Coronary artery (tissue), 2 donors: ENCODE measurements around the gene KRT6B.

ENCODE experiments used
- DNase-seq: peaks from one replicate; pipeline ENCODE4 v3.0.0-alpha.2; 2017; ENCODE audit warnings: low spot score
- H3K27ac ChIP-seq, 2 donors: fragments of 200-600 bp; sonication (generic); one replicate each; pipeline ENCODE4 v1.5.1; 2016 to 2019
- H3K4me3 ChIP-seq: fragments of 200-600 bp; sonication (generic); 2 replicates; pipeline ENCODE4 v1.5.1; 2016; ENCODE audit warnings: mild to moderate bottlenecking, moderate library complexity
- CTCF ChIP-seq: fragments of 200-600 bp; sonication (generic); IDR thresholded peaks from one replicate; pipeline ENCODE4 v1.5.1; 2019; ENCODE audit warnings: antibody characterized with exemption

The KRT6B gene

GRCh38 chr12:52440821-52441319 lies 11.1 kb downstream of the KRT6B start:
- no peak overlapping the region for H3K27ac ChIP-seq
- TF ChIP-seq CTCF, result no peak

GRCh38 chr12:52439845-52440244 lies 12.1 kb downstream of the KRT6B start:
- no peak for DNase-seq
- no peak for TF ChIP-seq CTCF
- Histone ChIP-seq H3K27ac (no peak overlapping the region), H3K4me3 (no peak overlapping the region)

More at GRCh38 chr12:52440821-52441319, 11.1 kb downstream of the KRT6B start:
- no peak overlapping the region for H3K4me3 ChIP-seq
- DNase-seq, result no peak

- H3K27ac ChIP-seq, result no peak overlapping the region
- no peak for DNase-seq
- no peak overlapping the region for H3K4me3 ChIP-seq
- no peak for TF ChIP-seq CTCF
These were observed 12.5 kb downstream of the KRT6B start for GRCh38 chr12:52439420-52439819.

GRCh38 chr12:52438305-52439301 lies 13.3 kb downstream of the KRT6B start:
- Histone ChIP-seq H3K4me3 (no peak overlapping the region), H3K27ac (no peak overlapping the region)
- DNase-seq, result no peak
- TF ChIP-seq CTCF, result no peak

GRCh38 chr12:52437508-52437907 lies 14.4 kb downstream of the KRT6B start:
- Histone ChIP-seq H3K27ac (no peak overlapping the region), H3K4me3 (no peak overlapping the region)
- DNase-seq, result no peak
- TF ChIP-seq CTCF, result no peak

DNA sequence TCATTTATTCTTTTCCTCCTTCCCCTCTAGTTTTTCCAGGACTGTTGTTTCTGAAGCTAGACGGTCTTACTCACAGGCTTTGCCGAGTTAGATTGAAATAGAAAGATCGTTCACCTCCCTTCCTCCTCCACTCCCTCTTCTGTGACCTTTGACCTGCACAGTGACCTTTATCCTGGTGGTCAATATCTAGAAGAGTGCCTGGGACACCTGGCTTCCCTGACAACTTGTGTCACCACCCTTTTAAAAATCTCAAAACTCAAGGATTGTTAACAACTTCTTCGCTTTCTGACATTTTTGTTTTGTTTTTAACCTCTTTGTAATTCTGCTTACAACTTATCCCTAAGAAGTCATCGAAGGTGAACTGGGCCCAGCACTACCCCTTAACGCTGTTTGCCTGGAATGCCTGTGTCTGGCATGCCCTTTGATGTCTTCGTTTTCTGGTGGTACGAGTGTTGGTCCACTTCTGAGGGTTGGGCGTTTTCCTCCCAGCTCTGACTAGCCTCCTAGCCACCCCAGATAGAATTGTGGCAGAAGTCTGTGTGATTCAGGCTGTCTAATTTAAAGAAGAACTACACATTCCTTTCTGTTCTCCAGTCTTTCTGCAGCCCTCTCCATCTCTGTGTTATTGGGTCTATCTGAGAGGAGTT lies 15.0 kb downstream of the KRT6B start:
- Histone ChIP-seq H3K4me3 (no peak overlapping the region), H3K27ac (no peak overlapping the region)
- no peak for DNase-seq
- no peak for TF ChIP-seq CTCF
